IPS-18a (cell line): ENCODE data around the gene HLA-DRB1.
"Not testable (repeated sequence)": the region's sequence is repeated elsewhere in the genome, so short reads cannot be mapped to it uniquely, and the experiment has no call there.

Experiments
- H3K27ac ChIP-seq: one replicate; pipeline ENCODE4 v1.5.1; 2013; ENCODE audit warnings: low read length
- H3K27me3 ChIP-seq: one replicate; pipeline ENCODE4 v1.6.1; 2013; ENCODE audit warnings: mild to moderate bottlenecking, low read length; ENCODE audit not compliant: control insufficient read depth, insufficient read depth
- H3K36me3 ChIP-seq: one replicate; pipeline ENCODE4 v1.6.1; 2013; ENCODE audit warnings: low read depth, low read length; ENCODE audit not compliant: control insufficient read depth
- H3K4me1 ChIP-seq: one replicate; pipeline ENCODE4 v1.6.1; 2013; ENCODE audit warnings: low read depth, low read length; ENCODE audit not compliant: control insufficient read depth
- H3K4me3 ChIP-seq: one replicate; pipeline ENCODE4 v1.5.1; 2013; ENCODE audit warnings: low read length
- H3K9ac ChIP-seq: one replicate; pipeline ENCODE4 v1.6.1; 2013; ENCODE audit warnings: mild to moderate bottlenecking, low read length, moderate library complexity
- H3K9me3 ChIP-seq: one replicate; pipeline ENCODE4 v1.6.1; 2013; ENCODE audit warnings: low read depth, low read length; ENCODE audit not compliant: control insufficient read depth

The HLA-DRB1 gene

DNA sequence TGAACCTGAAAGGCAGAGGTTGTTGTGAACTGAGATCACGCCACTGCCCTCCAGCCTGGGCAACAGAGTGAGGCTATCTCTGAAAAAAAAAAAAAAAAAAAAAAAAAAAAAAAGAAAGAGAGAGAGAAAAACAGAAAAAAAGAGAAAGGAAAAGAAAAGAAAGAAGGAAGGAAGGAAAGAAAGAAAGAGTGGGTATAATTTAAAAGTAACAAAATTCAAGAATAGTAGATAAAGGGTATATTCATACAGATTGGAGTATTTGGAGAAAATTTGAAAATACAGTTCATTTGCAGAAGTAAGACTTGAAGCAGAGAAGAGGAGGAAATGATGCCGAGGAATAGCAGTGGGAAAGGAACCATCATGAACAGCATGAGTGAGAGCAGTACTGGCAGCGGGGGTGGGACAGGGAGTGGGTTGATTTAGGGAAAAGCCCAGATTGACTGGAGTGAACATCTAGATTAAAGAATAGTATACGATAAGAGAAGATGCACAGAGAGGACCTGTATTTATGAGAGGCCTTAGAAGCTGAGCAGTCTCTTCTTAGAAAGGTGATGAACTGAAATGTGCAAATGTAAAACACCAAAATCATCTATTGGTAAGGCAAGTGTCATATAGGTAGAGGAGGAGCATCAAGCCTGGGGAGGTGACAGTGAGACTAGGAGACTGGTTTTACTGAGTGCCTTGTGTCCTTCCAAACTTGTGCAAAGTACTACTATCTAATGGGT, 17.8 kb upstream of the HLA-DRB1 start:
- Histone ChIP-seq H3K4me3 (no peak overlapping the region), H3K27me3 (no peaks in the 10 kb centered on the region), H3K9me3 (no peaks in the 10 kb centered on the region), H3K36me3 (no peaks in the 10 kb centered on the region), H3K4me1 (peaks cover 7% of the 10 kb centered on the region), H3K9ac (no peak overlapping the region), H3K27ac (no peak overlapping the region)

DNA sequence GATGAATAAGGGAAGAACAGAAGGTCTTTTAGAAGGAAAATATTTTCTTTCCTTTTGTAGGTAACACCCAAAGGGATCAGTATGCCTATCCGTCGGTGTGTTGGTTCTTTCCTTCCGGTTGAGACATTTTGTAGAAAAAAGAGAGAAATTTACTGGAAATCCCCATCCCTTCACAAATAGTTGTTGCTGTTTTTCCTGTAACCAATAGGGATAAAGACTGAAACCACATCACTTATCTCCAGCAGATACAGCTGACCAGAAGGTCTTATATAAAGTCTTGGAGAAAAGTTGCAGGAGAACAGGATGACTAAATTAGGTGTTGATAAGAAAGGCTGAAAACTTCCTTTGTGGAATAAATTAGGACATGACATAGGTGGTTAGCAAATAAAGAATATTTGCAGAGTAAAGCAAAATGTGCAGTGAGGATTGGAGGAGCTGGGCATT, 14.8 kb upstream of the HLA-DRB1 start:
- no peaks in the 10 kb centered on the region for H3K9me3 ChIP-seq
- H3K4me1 ChIP-seq: peaks cover 2% of the 10 kb centered on the region
- H3K9ac ChIP-seq: no peak overlapping the region
- H3K36me3 ChIP-seq: no peaks in the 10 kb centered on the region
- H3K27ac ChIP-seq: no peak overlapping the region
- no peak overlapping the region for H3K4me3 ChIP-seq
- H3K27me3 ChIP-seq: no peaks in the 10 kb centered on the region

DNA sequence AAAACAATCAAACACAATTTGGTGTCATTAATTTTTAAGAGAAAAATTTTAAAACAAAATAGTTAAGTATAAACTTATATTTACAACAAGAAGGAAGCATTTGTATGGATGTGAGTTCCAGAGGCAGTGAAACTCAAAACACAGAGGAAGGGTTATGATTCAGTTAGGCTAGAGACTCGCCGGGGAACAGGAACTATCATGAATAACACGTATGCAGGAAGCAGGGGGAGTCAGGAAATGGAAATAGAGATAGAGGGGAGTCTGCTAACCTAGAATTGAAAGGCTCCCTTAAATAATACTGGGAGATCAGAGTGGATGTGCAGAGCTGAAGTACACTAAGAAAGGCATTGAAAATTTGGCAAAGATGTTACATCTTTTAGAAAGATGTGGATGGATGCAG, 14.2 kb upstream of the HLA-DRB1 start:
- H3K4me3 ChIP-seq: no peak overlapping the region
- H3K9me3 ChIP-seq: no peaks in the 10 kb centered on the region
- no peak overlapping the region for H3K9ac ChIP-seq
- no peaks in the 10 kb centered on the region for H3K27me3 ChIP-seq
- no peaks in the 10 kb centered on the region for H3K36me3 ChIP-seq
- no peaks in the 10 kb centered on the region for H3K4me1 ChIP-seq
- no peak overlapping the region for H3K27ac ChIP-seq

DNA sequence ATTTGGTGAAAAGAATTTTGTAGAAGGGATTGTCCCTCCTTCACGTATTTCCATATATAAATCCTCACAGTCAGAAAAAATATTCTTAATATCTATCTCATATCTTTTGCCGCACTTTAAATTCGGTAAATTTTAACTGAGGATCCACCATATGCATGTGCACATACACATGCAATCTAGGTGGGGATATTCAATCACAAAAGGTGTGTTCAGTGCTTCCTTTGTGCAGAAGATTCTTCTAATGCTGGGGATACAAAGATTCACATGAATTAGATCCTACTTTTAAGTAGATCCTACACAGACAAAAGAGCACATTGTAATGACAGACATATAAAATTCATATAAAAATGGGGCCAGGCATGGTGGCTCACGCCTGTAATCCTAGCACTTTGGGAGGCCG, 13.6 kb upstream of the HLA-DRB1 start:
- no peak overlapping the region for H3K9ac ChIP-seq
- H3K9me3 ChIP-seq: no peaks in the 10 kb centered on the region
- no peak overlapping the region for H3K27ac ChIP-seq
- no peaks in the 10 kb centered on the region for H3K27me3 ChIP-seq
- no peaks in the 10 kb centered on the region for H3K4me1 ChIP-seq
- H3K36me3 ChIP-seq: no peaks in the 10 kb centered on the region
- no peak overlapping the region for H3K4me3 ChIP-seq

DNA sequence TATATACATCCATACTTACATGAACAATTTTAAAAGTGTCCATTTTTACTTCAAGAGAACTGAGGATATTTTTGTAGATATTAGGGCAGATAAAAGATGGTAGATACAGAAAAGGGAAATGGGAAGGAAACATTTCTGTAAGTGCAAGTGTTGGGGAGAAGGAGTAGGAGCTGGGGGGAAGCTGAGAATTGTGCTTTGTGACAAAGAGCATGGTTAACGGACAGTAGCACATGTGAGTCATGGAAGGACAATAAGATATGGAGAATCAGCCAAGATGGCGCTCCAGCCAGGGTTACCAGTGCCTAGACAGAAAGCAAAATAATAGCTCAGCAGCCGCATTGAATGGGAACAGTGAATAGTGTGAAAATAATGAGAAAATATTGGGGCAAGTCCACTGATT, 12.7 kb upstream of the HLA-DRB1 start:
- Histone ChIP-seq H3K27me3 (no peaks in the 10 kb centered on the region), H3K9ac (no peak overlapping the region), H3K4me1 (no peaks in the 10 kb centered on the region), H3K4me3 (no peak overlapping the region), H3K36me3 (no peaks in the 10 kb centered on the region), H3K27ac (no peak overlapping the region), H3K9me3 (no peaks in the 10 kb centered on the region)

DNA sequence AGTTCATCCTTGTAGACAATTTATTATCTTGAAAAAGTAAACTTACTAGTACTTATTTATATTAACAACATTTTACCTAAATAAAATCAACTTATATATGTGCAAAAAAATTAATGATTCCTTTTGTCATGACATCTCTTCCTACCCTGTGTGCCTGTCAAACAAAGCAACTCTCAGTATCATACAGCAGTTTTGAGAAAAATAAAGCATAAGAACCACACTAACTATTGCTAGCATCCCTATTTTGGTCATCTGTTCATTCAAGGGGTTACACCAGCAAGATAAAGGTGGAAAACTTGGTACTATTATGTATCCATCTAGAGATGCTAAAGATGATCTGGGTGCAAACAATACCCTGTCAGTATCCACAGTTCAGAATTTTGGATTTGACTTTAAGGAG, 7.4 kb upstream of the HLA-DRB1 start:
- Histone ChIP-seq H3K9ac (no peak overlapping the region), H3K4me1 (no peaks in the 10 kb centered on the region), H3K36me3 (no peaks in the 10 kb centered on the region), H3K27ac (no peak overlapping the region), H3K9me3 (no peaks in the 10 kb centered on the region), H3K27me3 (no peaks in the 10 kb centered on the region), H3K4me3 (no peak overlapping the region)

DNA sequence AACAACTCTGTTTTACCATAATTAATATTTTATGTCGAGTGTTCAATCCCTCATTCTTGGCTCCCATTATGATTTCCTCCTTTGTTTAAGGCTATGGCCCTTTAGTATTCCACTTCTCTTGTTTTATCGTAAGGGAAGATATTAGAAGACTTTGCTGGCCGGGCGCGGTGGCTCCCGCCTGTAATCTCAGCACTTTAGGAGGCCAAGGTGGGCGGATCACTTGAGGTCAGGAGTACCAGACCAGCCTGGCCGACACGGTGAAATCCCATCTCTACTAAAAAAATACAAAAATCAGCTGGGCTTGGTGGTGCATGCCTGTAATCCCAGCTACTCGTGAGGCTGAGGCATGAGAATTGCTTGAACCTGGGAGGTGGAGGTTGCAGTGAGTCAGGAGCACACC, 1.1 kb upstream of the HLA-DRB1 start:
- not testable (repeated sequence) for H3K9ac ChIP-seq, H3K36me3 ChIP-seq, H3K4me1 ChIP-seq, H3K27me3 ChIP-seq, H3K4me3 ChIP-seq, H3K9me3 ChIP-seq, H3K27ac ChIP-seq

DNA sequence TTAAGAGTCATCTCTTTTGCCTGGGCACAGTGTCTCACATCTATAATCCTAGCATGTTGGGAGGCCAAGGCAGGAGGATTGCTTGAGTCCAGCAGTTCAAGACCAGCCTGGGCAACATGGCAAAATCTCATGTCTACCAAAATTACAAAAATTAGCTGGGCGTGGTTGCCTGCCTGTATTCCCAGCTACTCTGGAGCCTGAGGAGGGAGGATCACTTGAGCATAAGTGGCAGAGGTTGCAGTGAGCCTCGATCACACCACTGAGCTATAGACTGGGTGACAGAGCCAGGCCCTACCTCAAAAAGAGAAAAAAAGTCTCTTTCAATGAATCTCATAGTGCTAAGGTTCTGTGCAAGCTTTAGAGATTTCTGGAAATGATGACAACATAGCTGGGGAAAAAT, 1.5 kb downstream of the HLA-DRB1 start:
- Histone ChIP-seq H3K27me3 (no peaks in the 10 kb centered on the region), H3K4me1 (no peaks in the 10 kb centered on the region), H3K9me3 (no peaks in the 10 kb centered on the region), H3K36me3 (no peaks in the 10 kb centered on the region), H3K9ac (no peak overlapping the region), H3K27ac (no peak overlapping the region), H3K4me3 (no peak overlapping the region)

DNA sequence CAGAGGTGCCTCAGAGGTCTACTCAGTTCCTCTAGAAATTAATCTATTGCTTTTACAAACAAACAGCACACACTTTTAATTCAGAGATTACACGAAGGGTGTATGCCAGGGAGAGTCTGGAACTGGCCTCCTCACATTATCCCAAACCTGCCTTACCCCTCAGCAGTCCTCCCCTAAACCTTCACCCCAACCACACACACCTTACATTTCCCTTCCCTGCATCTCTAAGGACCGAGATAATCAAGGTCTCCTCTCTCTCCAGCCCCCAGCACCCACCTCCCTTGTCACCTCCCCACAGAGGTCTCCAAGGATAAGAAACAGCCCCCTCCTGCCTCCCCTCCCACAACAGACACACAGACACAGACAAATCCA, 6.1 kb downstream of the HLA-DRB1 start:
- H3K36me3 ChIP-seq: no peaks in the 10 kb centered on the region
- no peaks in the 10 kb centered on the region for H3K27me3 ChIP-seq
- no peak overlapping the region for H3K9ac ChIP-seq
- H3K4me1 ChIP-seq: no peaks in the 10 kb centered on the region
- no peak overlapping the region for H3K27ac ChIP-seq
- H3K9me3 ChIP-seq: no peaks in the 10 kb centered on the region
- peak overlapping the region; percentile 45 for H3K4me3 ChIP-seq

DNA sequence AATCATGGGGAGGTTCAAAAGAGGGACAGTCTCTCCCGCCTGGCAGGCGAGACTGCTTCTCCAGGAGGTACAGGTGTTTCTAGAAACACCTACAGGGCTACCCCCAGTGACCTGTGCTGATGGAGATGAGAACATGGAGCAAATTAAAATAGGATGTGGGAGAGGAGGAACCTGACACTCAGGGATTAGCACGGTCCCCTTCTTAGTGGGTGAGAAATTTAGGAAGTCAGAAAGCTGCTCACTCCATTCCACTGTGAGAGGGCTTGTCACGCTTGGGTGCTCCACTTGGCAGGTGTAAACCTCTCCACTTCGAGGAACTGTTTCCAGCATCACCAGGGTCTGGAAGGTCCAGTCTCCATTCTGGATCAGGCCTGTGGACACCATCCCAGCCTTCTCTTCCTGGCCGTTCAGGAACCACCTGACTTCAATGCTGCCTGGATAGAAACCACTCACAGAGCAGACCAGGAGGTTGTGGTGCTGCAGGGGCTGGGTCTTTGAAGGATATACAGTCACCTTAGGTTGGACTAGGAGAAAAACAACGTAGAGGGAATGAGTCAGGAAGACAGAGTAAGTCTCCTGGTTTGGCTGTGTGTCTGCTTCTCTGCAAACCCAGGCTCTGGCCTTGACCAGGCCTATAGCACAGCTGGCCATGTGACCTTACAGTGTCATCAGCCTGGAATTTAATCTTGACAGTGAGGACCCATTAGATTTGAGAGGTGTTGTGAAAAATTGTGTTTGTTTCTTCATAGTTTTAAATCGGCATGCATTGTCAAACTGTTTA, 8.1 kb downstream of the HLA-DRB1 start:
- no peaks in the 10 kb centered on the region for H3K4me1 ChIP-seq
- H3K9me3 ChIP-seq: no peaks in the 10 kb centered on the region

DNA sequence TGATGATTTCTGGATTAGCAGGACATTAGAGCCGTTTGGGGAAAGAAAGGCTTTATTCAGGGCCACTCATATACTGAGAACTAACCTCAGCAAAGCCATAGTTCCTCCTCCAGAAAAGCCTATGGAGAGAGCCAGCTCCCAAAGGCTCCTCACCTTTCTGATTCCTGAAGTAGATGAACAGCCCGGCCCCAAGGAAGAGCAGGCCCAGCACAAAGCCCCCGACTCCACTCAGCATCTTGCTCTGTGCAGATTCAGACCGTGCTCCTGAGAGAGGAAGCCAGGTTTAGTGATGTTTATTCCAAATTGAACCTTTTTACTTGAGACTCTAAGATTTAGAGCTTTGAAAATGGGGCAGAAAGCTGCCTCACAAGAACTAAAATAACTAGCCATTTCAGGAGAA, 9.1 kb downstream of the HLA-DRB1 start:
- no peaks in the 10 kb centered on the region for H3K36me3 ChIP-seq
- H3K9ac ChIP-seq: no peak overlapping the region
- no peaks in the 10 kb centered on the region for H3K4me1 ChIP-seq
- H3K27me3 ChIP-seq: no peaks in the 10 kb centered on the region
- no peaks in the 10 kb centered on the region for H3K9me3 ChIP-seq
- no peak overlapping the region for H3K27ac ChIP-seq
- no peak overlapping the region for H3K4me3 ChIP-seq

More for the DNA sequence above, 8.1 kb downstream of the HLA-DRB1 start:
- Histone ChIP-seq H3K4me3 (no peak overlapping the region), H3K27ac (no peak overlapping the region), H3K9ac (no peak overlapping the region), H3K36me3 (no peaks in the 10 kb centered on the region), H3K27me3 (no peaks in the 10 kb centered on the region)

DNA sequence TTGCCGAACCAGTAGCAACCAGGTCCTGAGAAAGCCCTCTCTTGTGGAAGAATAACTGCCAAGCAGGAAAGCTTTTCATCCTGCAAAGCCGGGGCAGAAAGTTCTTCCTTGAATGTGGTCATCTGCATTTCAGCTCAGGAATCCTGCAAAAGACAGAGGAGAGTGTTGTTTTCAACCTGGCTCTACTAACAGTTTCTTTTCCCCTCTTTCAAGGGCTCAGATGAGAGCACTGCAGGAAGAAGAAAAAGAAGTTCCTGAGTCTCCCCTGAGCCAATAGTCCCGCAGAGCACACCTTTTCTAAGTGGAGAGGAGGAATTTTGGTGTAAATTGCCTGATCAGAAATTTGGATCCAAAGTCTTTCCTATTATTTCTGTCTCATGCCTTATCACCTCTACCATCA, 10.7 kb downstream of the HLA-DRB1 start:
- Histone ChIP-seq H3K27ac (no peak overlapping the region), H3K4me1 (no peaks in the 10 kb centered on the region), H3K9ac (no peak overlapping the region), H3K27me3 (no peaks in the 10 kb centered on the region), H3K36me3 (no peaks in the 10 kb centered on the region), H3K4me3 (no peak overlapping the region), H3K9me3 (no peaks in the 10 kb centered on the region)
